ENCODE data around the gene SLC38A6.

The SLC38A6 gene

GRCh38 chr14:60974090-60974651 is 6.9 kb upstream of the SLC38A6 start:
- Histone ChIP-seq H3K4me3 (no peak overlapping the region), H3K27ac (no peak overlapping the region)

GRCh38 chr14:60975551-60975950 is 5.5 kb upstream of the SLC38A6 start:
- Histone ChIP-seq H3K4me3 (no peak overlapping the region), H3K27ac (no peak overlapping the region)

GRCh38 chr14:60977847-60978246 is 3.2 kb upstream of the SLC38A6 start:
- Histone ChIP-seq H3K27ac (no peak overlapping the region), H3K4me3 (no peak overlapping the region)

GRCh38 chr14:60981633-60982455 is 799 bp downstream of the SLC38A6 start:
- Histone ChIP-seq H3K27ac (peak overlapping the region; percentile 58 to 96 (median 90)), H3K4me3 (peak overlapping the region; percentile 55 to 90 (median 75))

- H3K27ac ChIP-seq, result peak overlapping the region in 3 of 21 experiments; percentile 2 to 87 (median 70)
- H3K4me3 ChIP-seq, result no peak overlapping the region
Measured at GRCh38 chr14:60984196-60984595, 3.2 kb downstream of the SLC38A6 start.

- Histone ChIP-seq H3K27ac (peak overlapping the region in 1 of 21 experiments; percentile 18), H3K4me3 (no peak overlapping the region)
Measured at GRCh38 chr14:60986500-60986899, 5.5 kb downstream of the SLC38A6 start.

GRCh38 chr14:60989599-60989998 is 8.6 kb downstream of the SLC38A6 start:
- peak overlapping the region in 6 of 21 experiments; percentile 14 to 69 (median 42) for H3K27ac ChIP-seq
- H3K4me3 ChIP-seq, result no peak overlapping the region

- Histone ChIP-seq H3K4me3 (no peak overlapping the region), H3K27ac (no peak overlapping the region)
Measured at GRCh38 chr14:60998617-60999016, 17.6 kb downstream of the SLC38A6 start.

GRCh38 chr14:60999536-60999935 is 18.5 kb downstream of the SLC38A6 start:
- no peak overlapping the region for H3K27ac ChIP-seq

GRCh38 chr14:61003571-61003970 is 22.5 kb downstream of the SLC38A6 start:
- Histone ChIP-seq H3K27ac (no peak overlapping the region), H3K4me3 (no peak overlapping the region)

More at GRCh38 chr14:60999536-60999935, 18.5 kb downstream of the SLC38A6 start:
- no peak overlapping the region for H3K4me3 ChIP-seq

- Histone ChIP-seq H3K27ac (no peak overlapping the region), H3K4me3 (no peak overlapping the region)
Measured at GRCh38 chr14:61019537-61019936, 38.5 kb downstream of the SLC38A6 start.

GRCh38 chr14:61025251-61026223 is 44.5 kb downstream of the SLC38A6 start:
- no peak overlapping the region for H3K4me3 ChIP-seq
- H3K27ac ChIP-seq, result peak overlapping the region in 1 of 21 experiments; percentile 68

GRCh38 chr14:61026526-61026925 is 45.5 kb downstream of the SLC38A6 start:
- Histone ChIP-seq H3K27ac (no peak overlapping the region), H3K4me3 (no peak overlapping the region)

- no peak overlapping the region for H3K27ac ChIP-seq
- no peak overlapping the region for H3K4me3 ChIP-seq
Measured at GRCh38 chr14:61031026-61031425, 50.0 kb downstream of the SLC38A6 start.

GRCh38 chr14:61033054-61033453 is 52.0 kb downstream of the SLC38A6 start:
- no peak overlapping the region for H3K4me3 ChIP-seq
- H3K27ac ChIP-seq, result no peak overlapping the region

- no peak overlapping the region for H3K4me3 ChIP-seq
- no peak overlapping the region for H3K27ac ChIP-seq
Measured at GRCh38 chr14:61033855-61034254, 52.8 kb downstream of the SLC38A6 start.

- no peak overlapping the region for H3K4me3 ChIP-seq
- no peak overlapping the region for H3K27ac ChIP-seq
Measured at GRCh38 chr14:61034416-61035120, 53.5 kb downstream of the SLC38A6 start.

GRCh38 chr14:61037215-61037614 is 56.2 kb downstream of the SLC38A6 start:
- Histone ChIP-seq H3K27ac (no peak overlapping the region), H3K4me3 (no peak overlapping the region)

- Histone ChIP-seq H3K27ac (no peak overlapping the region), H3K4me3 (no peak overlapping the region)
Measured at GRCh38 chr14:61041704-61042103, 60.7 kb downstream of the SLC38A6 start.

GRCh38 chr14:61042220-61042619 is 61.2 kb downstream of the SLC38A6 start:
- no peak overlapping the region for H3K27ac ChIP-seq

More at GRCh38 chr14:61042220-61042619, 61.2 kb downstream of the SLC38A6 start:
- no peak overlapping the region for H3K4me3 ChIP-seq
